ENCODE data around the gene LRWD1. TPM values are rescaled to one million over a fixed set of nuclear protein-coding genes. Genes with fewer than 3 reads are reported as not detected.

Gene LRWD1
- total and polyA plus RNA-seq, 2 of the 4 experiments (the other 2 are of a cell fraction), result 20.3 to 27.2 TPM

DNA sequence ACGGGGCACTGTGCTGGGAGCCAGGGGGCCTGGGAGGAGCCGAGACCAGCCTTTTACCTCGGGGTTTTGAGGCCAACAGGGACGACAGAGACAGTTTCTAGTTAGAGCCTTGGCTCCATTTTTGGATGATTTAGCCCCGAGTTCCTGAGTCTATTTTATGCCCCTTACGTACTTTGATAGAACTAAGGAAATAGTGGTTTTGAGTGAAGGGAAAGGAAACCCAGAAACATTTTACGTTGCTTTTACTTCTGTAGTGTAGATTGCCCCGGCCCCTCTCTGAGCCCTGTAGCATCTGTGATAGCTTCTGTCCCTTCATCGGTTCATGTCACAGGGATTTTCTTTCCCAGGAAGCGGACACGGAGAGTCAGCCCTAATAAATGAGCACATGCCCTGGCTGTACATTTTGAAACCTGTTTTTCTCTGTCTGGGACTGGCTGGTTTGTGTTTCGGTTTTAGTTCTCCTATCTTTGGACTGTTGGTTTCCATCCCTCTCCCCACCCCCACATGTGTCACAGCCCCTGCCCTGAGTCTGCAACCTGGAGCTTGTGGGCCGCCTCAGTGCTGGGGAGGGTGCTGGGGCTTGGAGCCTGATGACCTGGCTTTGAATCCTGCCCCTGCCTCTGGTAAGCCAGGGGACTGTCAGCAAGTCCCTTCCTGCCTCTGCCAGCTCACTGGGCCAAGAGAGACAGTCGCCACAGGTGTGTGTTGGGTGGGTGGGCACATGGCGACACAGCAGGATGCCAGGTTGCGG lies 38.3 kb upstream of the LRWD1 start:
- Histone ChIP-seq H4K20me1 (ENCODE audit: insufficient read depth, low read length) (no peaks in the 10 kb centered on the region; the same call in 1 of the 2 replicates), H2BK5ac (ENCODE audit: low read depth, low read length, poor library complexity, severe bottlenecking) (no peak overlapping the region), H3K27ac (ENCODE audit: insufficient read depth, low read length) (no peak overlapping the region), H3K23ac (ENCODE audit: low read depth, low read length) (no peak overlapping the region), H3K14ac (replicated peaks; ENCODE audit: low read depth, low read length) (no peak overlapping the region), H4K5ac (ENCODE audit: low read depth, low read length) (no peak overlapping the region), H4K8ac (ENCODE audit: low read depth in 2 of 2, low read length in 2 of 2) (no peak overlapping the region), H3K4me2 (ENCODE audit: low read depth, low read length) (no peak overlapping the region), H3K27me3 (ENCODE audit: control insufficient read depth, insufficient read depth, low read length) (no peaks in the 10 kb centered on the region), H3K9me3 (ENCODE audit: control insufficient read depth, insufficient read depth, low read length) (no peaks in the 10 kb centered on the region), H3K9ac (ENCODE audit: low read depth, low read length) (no peak overlapping the region), H2AFZ (replicated peaks; ENCODE audit: low read length, poor library complexity) (no peak overlapping the region), H2BK20ac (ENCODE audit: low read depth, low read length) (no peak overlapping the region), H3K4ac (ENCODE audit: low read depth, low read length) (no peak overlapping the region), H3K18ac (ENCODE audit: low read depth, low read length) (no peak overlapping the region), H3K36me3 (ENCODE audit: control insufficient read depth, insufficient read depth, low read length) (peaks cover 34% of the 10 kb centered on the region), H2BK15ac (ENCODE audit: low read depth, low read length) (no peak overlapping the region), H3K9me1 (ENCODE audit: insufficient read depth, low read length) (no peaks in the 10 kb centered on the region), H4K91ac (ENCODE audit: insufficient read depth, low read depth, low read length) (no peak overlapping the region), H2AK5ac (ENCODE audit: low read depth, low read length) (no peak overlapping the region), H3K4me1 (ENCODE audit: control insufficient read depth, insufficient read depth, low read length) (no peaks in the 10 kb centered on the region), H3K56ac (ENCODE audit: extremely low read depth, insufficient read depth, low read length) (no peak overlapping the region), H3K4me3 (ENCODE audit: insufficient read depth, low read depth, low read length) (no peak overlapping the region), H2BK120ac (ENCODE audit: low read depth, low read length) (no peak overlapping the region), H3K79me1 (ENCODE audit: low read depth in 1 of 2, low read length in 2 of 2) (peaks cover 6 to 8% of the 10 kb centered on the region in 2 experiments; a peak in 2 of 4 replicates), H2AK9ac (replicated peaks; ENCODE audit: low read depth, low read length, poor library complexity) (no peak overlapping the region)
- no peak for DNase-seq
- in situ Hi-C loops (cut with MboI; ENCODE audit: low sequenced_read_pairs) (no loop called here), dilution Hi-C loops (cut with HindIII; ENCODE audit: low sequenced_read_pairs, unreplicated experiment) (no loop called here), intact Hi-C loops (cut with micrococcal nuclease) (no loop called here)
- POLR2A ChIA-PET (ENCODE audit: unreplicated experiment), result no interaction called here
- WGBS, 2 experiments (ENCODE audit: extremely low coverage in 2 of 2, insufficient read length in 1 of 2), result 97% methylated on average over 5 of the region's 16 CpGs; no CpG with 5 or more reads in 1 of the 2 experiments
- no peak for ATAC-seq (ENCODE audit: low read depth)
- no TSS peak for BruUV-seq (replicated peaks)
- TF ChIP-seq RCOR1 (IDR thresholded peaks at IDR 0.05; ENCODE audit: insufficient replicate concordance, low read length), result no peak
- no peak for TF ChIP-seq USF2 (IDR thresholded peaks at IDR 0.05; ENCODE audit: low read depth, low read length)
- no peak for TF ChIP-seq SMC3 (IDR thresholded peaks at IDR 0.05; ENCODE audit: low read depth, low read length)
- no peak for TF ChIP-seq NFE2L2 (IDR thresholded peaks at IDR 0.05; ENCODE audit: low read depth, low read length)
- no peak for TF ChIP-seq MAFK (IDR thresholded peaks at IDR 0.05; ENCODE audit: low read depth, low read length)
- TF ChIP-seq MAZ (IDR thresholded peaks at IDR 0.05; ENCODE audit: borderline replicate concordance, low read depth, low read length), result no peak
- CTCF ChIA-PET, result no interaction called here

Measured in IMR-90 (cell line).